Myocyte (in vitro differentiated cells): ENCODE results near the gene FMO1. TPM values are rescaled to one million over a fixed set of nuclear protein-coding genes. Genes with fewer than 3 reads are reported as not detected.
"Not testable (repeated sequence)": the region's sequence is repeated elsewhere in the genome, so short reads cannot be mapped to it uniquely, and the experiment has no call there.

Experiments used
- DNase-seq: peaks from one replicate; pipeline ENCODE4 v3.0.0-alpha.2; 2012; ENCODE audit warnings: low read depth
- polyA plus RNA-seq: library from polyadenylated mRNA; unstranded; fragments of >200 nt; gene quantifications from one replicate; pipeline ENCODE4 v1.2.1, GENCODE V29; 2012; ENCODE audit warnings: missing spikeins
- total RNA-seq: library from RNA; depleted of rRNA; stranded (reverse); fragments of >200 nt; gene quantifications from 2 replicates; pipeline ENCODE4 v1.2.3, GENCODE V29; 2014

Gene FMO1
- 0.08 TPM in 1 of 2 replicates, not detected in the other for total RNA-seq
- not detected for polyA plus RNA-seq

DNA sequence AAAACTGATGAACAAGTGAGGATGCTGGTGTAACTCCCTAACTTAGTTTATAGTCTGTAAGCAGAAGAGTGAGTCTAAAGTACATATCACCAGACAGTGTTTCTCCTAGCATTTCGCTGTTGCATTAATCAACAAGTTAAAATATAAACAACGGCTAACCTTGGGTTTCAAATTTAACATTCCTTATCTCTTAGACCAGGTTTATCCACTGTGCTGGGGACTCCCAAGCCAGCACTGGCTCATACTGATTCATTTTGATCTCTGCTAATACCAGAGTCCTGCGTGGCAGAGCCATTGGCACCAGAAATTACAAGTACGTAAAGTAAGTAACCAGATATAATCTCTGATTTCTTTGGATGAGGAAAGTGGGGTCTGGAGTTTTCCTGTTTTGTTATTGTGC lies at the start of gene FMO1:
FMO1 (plus strand) TSS at position 193 of the 400 bp plus-strand sequence. CDS start 9,594 bp downstream, outside the sequence.
- DNase-seq, result no peak

- no peak for DNase-seq
These were observed 44.0 kb upstream of the FMO1 start for GRCh38 chr1:171204296-171204695.

- DNase-seq, result no peak
These were observed 41.9 kb upstream of the FMO1 start for GRCh38 chr1:171206204-171206977.

DNA sequence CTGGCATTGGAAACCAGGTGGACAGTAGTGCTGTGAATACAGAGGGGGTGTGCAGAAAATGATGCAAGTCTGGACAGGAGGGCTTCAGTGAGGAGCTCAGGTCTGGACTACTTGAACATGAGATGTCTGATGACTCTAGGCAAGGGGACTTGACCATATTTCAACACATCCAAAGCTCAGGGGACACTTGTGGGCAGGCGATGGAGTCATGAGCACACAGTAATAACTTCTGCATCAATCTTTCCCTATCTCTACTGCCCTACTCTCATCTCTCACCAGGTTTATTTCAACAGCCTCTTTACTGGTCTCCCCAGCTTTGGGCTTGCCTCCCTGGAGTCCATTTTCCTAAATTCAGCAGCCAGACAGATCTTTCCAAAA lies 41.3 kb upstream of the FMO1 start:
- DNase-seq, result no peak

DNA sequence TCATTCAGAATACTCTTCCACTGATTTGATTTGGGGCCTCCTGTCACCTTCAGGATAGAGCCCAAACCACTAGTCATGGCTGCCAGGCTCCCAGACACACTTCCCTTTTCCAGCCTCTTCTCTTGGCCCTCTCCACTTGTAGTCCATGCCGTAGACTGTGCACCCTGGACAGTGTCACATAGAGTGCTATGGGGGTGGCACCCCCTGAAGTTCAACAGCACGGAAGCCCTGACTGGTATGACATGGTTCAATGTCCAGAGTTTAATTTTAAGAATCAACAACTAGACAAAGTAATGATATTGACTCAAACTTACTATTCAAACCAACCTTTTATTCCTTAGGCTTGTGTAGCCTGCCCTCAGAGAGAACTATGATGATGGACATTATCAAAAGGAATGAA lies 40.9 kb upstream of the FMO1 start:
- no peak for DNase-seq

GRCh38 chr1:171210355-171210754 lies 37.9 kb upstream of the FMO1 start:
- peak; percentile 13 for DNase-seq

- no peak for DNase-seq
These were observed 35.5 kb upstream of the FMO1 start for GRCh38 chr1:171212607-171213351.

GRCh38 chr1:171213559-171214454 lies 34.5 kb upstream of the FMO1 start:
- DNase-seq, result no peak

GRCh38 chr1:171217658-171218443 lies 30.4 kb upstream of the FMO1 start:
- DNase-seq, result no peak

DNA sequence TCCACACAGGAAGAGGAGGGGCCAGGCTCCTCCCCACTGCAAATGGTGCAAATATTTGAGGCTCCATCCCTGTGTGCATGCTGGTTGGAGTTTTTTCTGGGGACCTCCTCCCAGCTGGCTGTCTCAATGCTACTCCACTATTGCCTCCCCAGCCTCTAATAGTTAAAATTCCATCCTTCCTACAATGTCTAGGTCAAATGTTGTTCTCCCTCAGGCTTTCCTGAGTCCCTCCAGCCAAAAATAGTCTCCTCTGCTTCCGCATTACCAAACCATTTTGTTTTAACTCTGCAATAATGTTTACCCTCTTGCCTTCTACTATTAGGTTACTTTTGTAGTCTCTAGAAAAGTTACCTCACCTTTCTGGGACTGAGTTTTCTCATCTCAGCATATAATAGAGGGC lies 29.6 kb upstream of the FMO1 start:
- DNase-seq, result no peak

DNA sequence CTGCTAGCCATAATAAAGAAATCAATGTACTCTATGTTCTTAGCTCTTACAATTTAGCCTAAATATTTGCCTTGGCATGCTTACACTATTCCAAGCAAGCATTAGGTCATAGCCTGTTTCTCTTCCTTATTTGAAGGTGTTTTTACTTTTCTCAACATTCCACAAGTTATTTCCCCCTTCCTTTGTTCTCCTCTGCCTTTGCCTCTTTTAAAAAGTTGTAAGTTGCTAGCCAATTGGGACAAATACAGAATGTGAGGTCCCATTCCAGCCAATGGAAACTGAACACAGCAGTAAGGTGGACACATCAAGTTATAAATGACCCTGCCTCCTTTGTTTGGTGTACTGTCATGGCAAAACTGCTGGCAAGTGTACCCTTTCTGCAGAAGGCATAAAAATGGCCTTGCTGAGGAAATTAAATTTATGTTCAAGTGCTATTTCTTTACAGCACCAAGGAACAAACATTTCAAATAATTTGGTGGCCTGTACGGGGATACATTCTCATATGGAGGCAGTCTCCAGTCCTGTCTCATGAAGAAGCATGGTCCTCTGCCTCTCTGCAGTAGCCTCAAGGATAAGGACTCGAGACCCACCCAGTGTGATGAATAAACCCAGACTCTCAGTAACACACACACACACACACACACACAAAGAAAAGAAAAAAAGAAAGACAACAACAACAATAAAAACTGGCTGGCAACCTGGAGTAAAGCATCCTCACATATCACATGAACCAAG lies 28.8 kb upstream of the FMO1 start:
- DNase-seq, result no peak

DNA sequence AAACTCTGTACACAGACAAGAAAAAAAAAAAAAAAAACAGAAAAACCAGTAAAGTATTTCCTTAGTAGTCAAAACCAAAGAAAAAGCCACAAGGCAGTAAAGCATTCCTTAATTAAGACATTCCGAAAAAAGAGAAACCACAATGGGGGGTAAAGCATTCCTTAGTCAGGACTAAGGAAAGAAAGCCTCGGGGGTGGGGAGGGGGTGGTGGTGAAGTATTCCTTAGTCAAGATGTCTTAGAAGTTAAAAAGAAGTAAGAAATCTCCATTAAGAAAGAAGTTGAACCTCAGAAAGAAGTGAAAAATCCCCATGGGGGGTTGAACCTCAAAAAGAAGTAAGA lies 28.2 kb upstream of the FMO1 start:
- peak; percentile 50 for DNase-seq

GRCh38 chr1:171220581-171221054 lies 27.7 kb upstream of the FMO1 start:
- DNase-seq, result peak; percentile 5

- peak; percentile 25 for DNase-seq
These were observed 26.4 kb upstream of the FMO1 start for GRCh38 chr1:171221665-171222591.

GRCh38 chr1:171222936-171223335 lies 25.4 kb upstream of the FMO1 start:
- DNase-seq, result no peak

DNA sequence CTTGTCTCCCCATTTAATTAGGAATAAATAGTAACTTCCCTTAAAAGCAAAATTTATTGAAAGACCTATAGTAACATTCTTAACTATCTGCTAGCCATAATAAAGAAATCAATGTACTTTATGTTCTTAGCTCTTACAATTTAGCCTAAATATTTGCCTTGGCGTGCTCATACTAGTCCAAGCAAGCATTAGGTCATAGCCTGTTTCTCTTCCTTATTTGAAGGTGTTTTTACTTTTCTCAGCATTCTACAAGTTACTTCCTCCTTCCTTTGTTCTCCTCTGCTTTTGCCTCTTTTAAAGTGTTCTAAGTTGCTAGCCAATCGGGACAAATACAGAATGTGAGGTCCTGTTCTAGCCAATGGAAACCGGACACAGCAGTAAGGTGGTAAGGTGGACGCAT lies 24.0 kb upstream of the FMO1 start:
- not testable (repeated sequence) for DNase-seq

DNA sequence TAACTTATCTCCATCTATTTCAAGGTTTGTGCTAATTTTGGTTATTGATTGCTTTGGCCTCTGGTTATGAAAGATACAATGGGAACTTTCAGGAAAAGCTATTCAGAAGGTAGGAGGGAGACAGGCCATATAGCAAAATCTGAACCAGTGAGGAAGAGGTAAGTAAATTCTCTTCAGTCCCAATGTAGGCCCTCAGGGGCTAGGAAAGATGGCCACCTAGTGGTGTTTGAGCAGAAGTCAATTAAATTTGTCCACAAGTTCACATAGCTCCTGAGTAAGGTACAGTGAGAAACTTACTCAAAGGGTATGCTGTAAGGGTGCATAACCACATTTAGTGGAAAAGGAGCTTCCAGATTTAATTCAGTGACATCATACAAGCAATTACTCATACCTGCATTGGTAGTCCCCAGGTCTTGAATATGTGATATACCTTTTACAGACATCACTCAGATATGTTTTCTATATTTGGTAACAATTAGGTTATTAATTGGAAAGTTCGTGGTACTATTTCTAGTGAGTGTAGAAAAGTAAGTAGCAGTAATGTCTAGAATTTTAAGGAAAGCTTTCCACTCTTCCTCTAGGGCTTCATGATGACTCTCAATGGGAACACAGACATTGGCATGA lies 21.4 kb upstream of the FMO1 start:
- DNase-seq, result peak; percentile 70

DNA sequence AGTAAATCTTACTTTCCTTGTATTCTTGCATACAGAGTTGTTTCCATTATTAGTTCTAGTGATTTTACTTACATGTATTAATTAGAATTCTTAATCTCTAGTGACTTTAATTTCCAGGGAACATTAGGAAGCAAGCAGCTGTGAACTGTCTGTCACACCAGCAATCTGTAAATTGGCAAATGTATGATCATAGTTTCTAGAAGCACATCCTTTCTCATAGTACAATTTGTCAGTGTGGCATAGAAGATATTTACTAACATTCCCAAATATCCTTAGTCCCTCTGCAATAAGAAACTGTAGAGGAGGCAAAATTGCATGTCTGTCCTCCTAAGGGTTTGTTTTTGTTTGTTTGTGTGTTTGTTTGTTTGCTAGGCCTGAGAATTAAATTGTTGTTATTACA lies 17.0 kb upstream of the FMO1 start:
- DNase-seq, result no peak
